Measurements from ENCODE around the gene IFI27L2. TPM values are rescaled to one million over a fixed set of nuclear protein-coding genes. Genes with fewer than 3 reads are reported as not detected.

The IFI27L2 gene
- polyA plus RNA-seq, 1 of the 3 experiments (the other 2 are of a cell fraction) = 200 TPM

- 92% methylated on average over 6 of the region's 6 CpGs for WGBS (ENCODE audit: low lambda C conversion rate)
- DNase-seq = no peak
- Histone ChIP-seq H3K9ac (no peak overlapping the region), H4K20me1 (ENCODE audit: insufficient read depth) (no peaks in the 10 kb centered on the region), H3K4me1 (ENCODE audit: control insufficient read depth in 1 of 2, insufficient read depth in 2 of 2, low read depth in 1 of 2, low read length in 1 of 2) (peaks cover 0 to 11% of the 10 kb centered on the region in 2 experiments; a peak in 2 of 4 replicates), H3K4me2 (no peak overlapping the region), H3K9me2 (no peaks in the 10 kb centered on the region), H3K79me2 (ENCODE audit: insufficient read depth) (no peaks in the 10 kb centered on the region), H3K27ac (ENCODE audit: low read depth in 2 of 2, low read length in 1 of 2) (no peak overlapping the region), H3K36me3 (replicated peaks in 1 of 2; ENCODE audit: control insufficient read depth in 1 of 2, insufficient read depth in 2 of 2, low read length in 1 of 2) (no peaks in the 10 kb centered on the region), H3K4me3 (ENCODE audit: low read depth in 2 of 2, low read length in 1 of 2) (no peak overlapping the region), H3F3A (replicated peaks; ENCODE audit: insufficient read depth) (no peaks in the 10 kb centered on the region), H3K27me3 (ENCODE audit: insufficient read depth) (no peaks in the 10 kb centered on the region), H2AFZ (ENCODE audit: low read depth) (no peak overlapping the region), H3K9me3 (no peaks in the 10 kb centered on the region)
- CTCF ChIA-PET = interaction anchor here (1.0 to 2.2 kb wide), 4 partner anchors 21 to 159 kb away, joined by 3 to 8 read pairs (median 4); no protein-coding TSS in a partner anchor
- TF ChIP-seq CTCF (IDR thresholded peaks at IDR 0.05) (no peak), SMC3 (IDR thresholded peaks at IDR 0.05; ENCODE audit: low read depth, low read length) (no peak)
- POLR2A ChIA-PET = no interaction called here
Observed at GRCh38 chr14:94099006-94099405, 30.4 kb downstream of the IFI27L2 start.

- ChIA-PET CTCF (interaction anchor here (1.9 kb wide), 1 partner anchor 34 kb away, joined by 6 read pairs; no protein-coding TSS in a partner anchor), POLR2A (no interaction called here)
- Histone ChIP-seq H3K4me3 (ENCODE audit: low read depth in 2 of 2, low read length in 1 of 2) (no peak overlapping the region), H3K27me3 (ENCODE audit: insufficient read depth) (no peaks in the 10 kb centered on the region), H3K36me3 (replicated peaks in 1 of 2; ENCODE audit: control insufficient read depth in 1 of 2, insufficient read depth in 2 of 2, low read length in 1 of 2) (no peaks in the 10 kb centered on the region), H3K4me2 (no peak overlapping the region), H2AFZ (ENCODE audit: low read depth) (no peak overlapping the region), H3K9ac (no peak overlapping the region), H3K4me1 (ENCODE audit: control insufficient read depth in 1 of 2, insufficient read depth in 2 of 2, low read depth in 1 of 2, low read length in 1 of 2) (peaks cover 0 to 11% of the 10 kb centered on the region in 2 experiments; a peak in 2 of 4 replicates), H4K20me1 (ENCODE audit: insufficient read depth) (no peaks in the 10 kb centered on the region), H3K9me2 (no peaks in the 10 kb centered on the region), H3F3A (replicated peaks; ENCODE audit: insufficient read depth) (no peaks in the 10 kb centered on the region), H3K79me2 (ENCODE audit: insufficient read depth) (no peaks in the 10 kb centered on the region), H3K9me3 (no peaks in the 10 kb centered on the region), H3K27ac (ENCODE audit: low read depth in 2 of 2, low read length in 1 of 2) (no peak overlapping the region)
- WGBS (ENCODE audit: low lambda C conversion rate) = 71% methylated on average over 10 of the region's 10 CpGs
- TF ChIP-seq CHD2 (IDR thresholded peaks at IDR 0.05; ENCODE audit: low read length, partially characterized antibody) = no peak
- TF ChIP-seq JUND (IDR thresholded peaks at IDR 0.05) = no peak
- TF ChIP-seq REST (IDR thresholded peaks at IDR 0.05; ENCODE audit: low read depth, low read length) = no peak
- no peak for TF ChIP-seq MXI1 (IDR thresholded peaks at IDR 0.05; ENCODE audit: low read depth, low read length)
- TF ChIP-seq TCF12 (IDR thresholded peaks at IDR 0.05) = no peak
- TF ChIP-seq MAX (IDR thresholded peaks at IDR 0.05; ENCODE audit: low read depth) = no peak
- no peak for TF ChIP-seq RCOR1 (IDR thresholded peaks at IDR 0.05; ENCODE audit: low read length)
- TF ChIP-seq EP300 (IDR thresholded peaks at IDR 0.05; ENCODE audit: borderline replicate concordance in 1 of 2, low read depth in 1 of 2, low read length in 1 of 2) = no peak
- no peak for TF ChIP-seq ELF1 (IDR thresholded peaks at IDR 0.05)
- TF ChIP-seq RFX5 (IDR thresholded peaks at IDR 0.05; ENCODE audit: low read length) = no peak
- TF ChIP-seq MEF2A (IDR thresholded peaks at IDR 0.05; ENCODE audit: borderline replicate concordance, low read depth) = no peak
- TF ChIP-seq NFIC (IDR thresholded peaks at IDR 0.05; ENCODE audit: borderline replicate concordance) = no peak
- no peak for TF ChIP-seq USF1 (IDR thresholded peaks at IDR 0.05; ENCODE audit: borderline replicate concordance, low read depth)
- no peak for TF ChIP-seq SMC3 (IDR thresholded peaks at IDR 0.05; ENCODE audit: low read depth, low read length)
- no peak for TF ChIP-seq TEAD4 (IDR thresholded peaks at IDR 0.05; ENCODE audit: borderline replicate concordance, insufficient read depth)
- no peak for TF ChIP-seq FOXM1 (IDR thresholded peaks at IDR 0.05; ENCODE audit: low read depth)
- TF ChIP-seq USF2 (IDR thresholded peaks at IDR 0.05; ENCODE audit: borderline replicate concordance, low read depth, low read length) = no peak
- no peak for TF ChIP-seq POLR2AphosphoS5 (IDR thresholded peaks at IDR 0.05; ENCODE audit: low read depth, low read length)
- no peak for DNase-seq
Observed at GRCh38 chr14:94098326-94098992, 30.9 kb downstream of the IFI27L2 start.
